ENCODE measurements around the gene ATP8A1.
"Not testable (repeated sequence)": the region's sequence is repeated elsewhere in the genome, so short reads cannot be mapped to it uniquely, and the experiment has no call there.

Gene ATP8A1

DNA sequence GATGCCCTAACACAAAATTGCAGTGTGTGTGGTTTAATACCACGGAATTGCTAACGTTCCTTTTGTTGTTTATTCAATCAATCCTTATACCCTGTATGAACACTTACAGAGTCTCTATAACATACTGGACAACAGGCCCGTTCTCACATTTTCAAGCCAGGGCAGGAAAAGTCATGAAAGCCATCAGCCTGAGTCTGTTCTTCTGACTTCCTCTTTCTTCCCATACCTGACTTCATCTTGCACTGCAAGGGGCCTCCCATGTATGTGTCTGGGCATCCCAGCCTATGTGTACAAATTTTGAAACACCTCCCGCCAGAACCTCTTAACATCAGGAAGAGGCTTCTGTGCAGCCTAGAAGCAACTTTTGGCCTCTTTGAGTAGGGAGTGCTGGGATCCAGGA is 264.5 kb downstream of the ATP8A1 start:
- no peak overlapping the region for H3K27ac ChIP-seq
- TF ChIP-seq, protein P1, sequence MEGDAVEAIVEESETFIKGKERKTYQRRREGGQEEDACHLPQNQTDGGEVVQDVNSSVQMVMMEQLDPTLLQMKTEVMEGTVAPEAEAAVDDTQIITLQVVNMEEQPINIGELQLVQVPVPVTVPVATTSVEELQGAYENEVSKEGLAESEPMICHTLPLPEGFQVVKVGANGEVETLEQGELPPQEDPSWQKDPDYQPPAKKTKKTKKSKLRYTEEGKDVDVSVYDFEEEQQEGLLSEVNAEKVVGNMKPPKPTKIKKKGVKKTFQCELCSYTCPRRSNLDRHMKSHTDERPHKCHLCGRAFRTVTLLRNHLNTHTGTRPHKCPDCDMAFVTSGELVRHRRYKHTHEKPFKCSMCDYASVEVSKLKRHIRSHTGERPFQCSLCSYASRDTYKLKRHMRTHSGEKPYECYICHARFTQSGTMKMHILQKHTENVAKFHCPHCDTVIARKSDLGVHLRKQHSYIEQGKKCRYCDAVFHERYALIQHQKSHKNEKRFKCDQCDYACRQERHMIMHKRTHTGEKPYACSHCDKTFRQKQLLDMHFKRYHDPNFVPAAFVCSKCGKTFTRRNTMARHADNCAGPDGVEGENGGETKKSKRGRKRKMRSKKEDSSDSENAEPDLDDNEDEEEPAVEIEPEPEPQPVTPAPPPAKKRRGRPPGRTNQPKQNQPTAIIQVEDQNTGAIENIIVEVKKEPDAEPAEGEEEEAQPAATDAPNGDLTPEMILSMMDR (conservative IDR thresholded peaks at IDR 0.05) = no peak
- no peak for TF ChIP-seq ZFX (IDR thresholded peaks at IDR 0.05)

DNA sequence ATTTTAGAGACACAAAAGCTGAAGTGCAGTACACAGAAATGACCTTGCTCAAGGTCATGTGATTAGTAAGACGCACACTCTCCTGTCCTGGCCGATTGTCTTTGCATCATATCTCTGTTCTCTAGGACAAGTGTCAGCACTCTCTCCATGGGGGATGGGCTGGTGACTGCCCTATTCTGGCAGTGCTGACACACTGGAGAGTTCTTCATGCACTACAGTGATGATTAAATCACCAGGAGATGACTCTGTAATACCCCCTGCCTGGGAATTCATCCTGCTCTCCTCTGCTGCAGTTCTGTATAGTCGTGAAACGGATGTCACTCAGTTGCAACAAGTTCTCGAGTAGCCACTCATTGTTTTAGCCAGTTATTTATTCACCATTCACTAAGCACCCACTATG is 264.9 kb downstream of the ATP8A1 start:
- TF ChIP-seq ZFX (IDR thresholded peaks at IDR 0.05) = no peak
- TF ChIP-seq, protein P1 (conservative IDR thresholded peaks at IDR 0.05) = no peak
- H3K27ac ChIP-seq = no peak overlapping the region

DNA sequence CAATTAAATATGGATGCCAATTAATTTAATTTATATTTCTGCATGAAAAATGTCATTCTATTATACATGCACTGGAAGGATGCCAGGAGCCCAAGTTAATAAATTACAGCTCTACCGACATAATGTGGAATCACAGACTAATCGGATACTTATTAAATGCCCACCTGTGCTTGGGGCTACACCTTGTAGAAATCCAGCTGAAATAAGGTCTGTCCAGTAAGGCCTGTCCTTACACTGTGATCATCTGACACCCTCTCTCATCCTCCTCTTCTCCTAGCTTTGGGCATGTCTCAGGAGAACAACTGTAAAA is 265.6 kb downstream of the ATP8A1 start:
- H3K27ac ChIP-seq = no peak overlapping the region
- TF ChIP-seq, protein P1 (conservative IDR thresholded peaks at IDR 0.05) = no peak
- TF ChIP-seq ZFX (IDR thresholded peaks at IDR 0.05) = no peak

DNA sequence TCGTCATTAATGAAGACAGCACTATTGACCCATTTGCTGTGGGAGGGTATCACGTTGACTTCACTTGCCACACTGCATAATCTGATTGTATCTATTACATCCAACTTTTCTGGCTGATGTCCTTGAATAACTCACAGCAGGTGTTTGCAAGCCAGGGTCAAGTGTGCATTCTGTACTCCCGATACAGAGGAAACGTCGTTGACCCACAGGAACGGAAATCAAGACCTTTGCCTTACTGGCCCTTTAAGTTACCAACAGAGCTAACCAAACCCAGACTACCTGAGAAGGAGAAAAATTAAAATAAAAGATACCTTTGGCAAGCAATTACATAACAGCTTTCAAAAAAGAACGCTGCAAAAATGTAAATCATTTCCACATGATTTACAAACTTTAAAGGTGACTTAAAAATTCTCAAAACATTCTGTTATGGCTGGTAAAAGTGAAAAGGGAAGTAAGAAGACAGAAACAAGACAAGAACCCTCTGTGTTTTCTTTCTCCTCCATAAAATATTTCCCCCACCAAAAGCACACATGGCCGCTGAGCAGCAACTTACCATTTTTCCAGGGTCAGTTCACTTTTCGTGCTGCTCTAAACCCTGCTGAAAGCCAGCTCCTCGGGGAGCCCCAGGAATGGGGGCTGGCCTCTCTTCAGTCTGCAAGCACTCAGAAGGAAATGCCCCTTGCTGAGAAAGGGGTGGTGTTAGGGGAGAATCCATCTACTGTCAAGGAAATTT is 266.1 kb downstream of the ATP8A1 start:
- no peak overlapping the region for H3K27ac ChIP-seq

DNA sequence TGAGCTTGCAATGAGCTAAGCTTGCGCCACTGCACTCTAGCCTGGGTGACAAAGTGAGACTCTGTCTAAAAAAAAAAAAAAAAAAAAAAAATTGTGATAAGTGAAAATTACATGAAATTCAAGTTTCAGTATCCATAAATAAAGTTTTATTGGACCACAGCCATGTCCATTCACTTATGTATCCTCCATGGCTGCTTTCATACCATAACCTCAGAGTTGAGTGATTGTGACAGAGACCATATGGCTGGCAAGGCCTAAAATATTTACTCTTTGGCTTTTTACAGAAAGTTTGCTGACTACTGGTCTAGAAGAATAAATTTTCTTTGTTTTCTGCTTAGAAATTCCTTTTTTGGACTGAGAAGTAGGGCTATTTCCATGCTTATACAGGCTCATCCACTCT is 271.4 kb downstream of the ATP8A1 start:
- no peak for TF ChIP-seq ZFX (IDR thresholded peaks at IDR 0.05)
- TF ChIP-seq, protein P1 (conservative IDR thresholded peaks at IDR 0.05) = no peak
- H3K27ac ChIP-seq = no peak overlapping the region

More for the DNA sequence above, 266.1 kb downstream of the ATP8A1 start:
- TF ChIP-seq, protein P1 (conservative IDR thresholded peaks at IDR 0.05) = no peak
- no peak for TF ChIP-seq ZFX (IDR thresholded peaks at IDR 0.05)

DNA sequence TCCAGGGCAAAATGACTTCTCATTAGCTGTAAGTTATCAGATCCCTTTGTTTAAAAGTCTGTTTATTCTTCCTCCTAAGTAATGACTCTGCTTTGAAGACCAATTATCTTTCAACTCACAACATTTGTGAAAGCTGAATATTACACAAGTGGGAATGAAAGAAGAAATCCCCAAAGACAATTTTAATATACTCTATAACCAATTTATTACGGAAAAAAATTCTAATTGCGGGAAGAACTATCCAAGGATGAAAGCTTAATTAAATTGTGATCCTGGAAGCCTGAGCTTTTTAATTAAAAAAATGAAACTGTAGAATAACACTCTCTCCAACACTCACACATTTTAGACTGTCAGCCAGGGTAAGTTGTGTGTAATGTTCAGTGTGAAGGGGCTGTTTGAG is 275.2 kb downstream of the ATP8A1 start:
- no peak overlapping the region for H3K27ac ChIP-seq
- TF ChIP-seq, protein P1 (conservative IDR thresholded peaks at IDR 0.05) = no peak
- TF ChIP-seq ZFX (IDR thresholded peaks at IDR 0.05) = no peak

DNA sequence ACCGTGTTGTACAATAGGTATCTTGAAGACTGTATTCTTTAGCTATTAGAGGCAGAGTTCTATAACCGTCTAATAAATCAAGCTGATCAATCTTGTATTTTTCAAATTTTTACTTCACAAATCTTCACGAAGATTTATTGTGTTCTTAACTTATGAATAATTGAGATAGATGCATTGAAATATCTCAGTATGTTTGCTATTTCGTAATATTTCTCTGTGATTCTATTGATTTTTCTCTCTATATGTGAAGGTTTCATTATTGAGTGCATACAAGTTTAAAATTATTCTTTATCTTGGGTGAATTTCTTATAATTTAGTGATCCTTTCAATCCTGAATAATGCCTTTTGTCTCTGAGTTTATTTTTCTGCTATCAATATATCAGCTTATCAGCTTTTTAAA is 279.4 kb downstream of the ATP8A1 start:
- H3K27ac ChIP-seq = no peak overlapping the region
- no peak for TF ChIP-seq ZFX (IDR thresholded peaks at IDR 0.05)
- TF ChIP-seq, protein P1 (conservative IDR thresholded peaks at IDR 0.05) = no peak

DNA sequence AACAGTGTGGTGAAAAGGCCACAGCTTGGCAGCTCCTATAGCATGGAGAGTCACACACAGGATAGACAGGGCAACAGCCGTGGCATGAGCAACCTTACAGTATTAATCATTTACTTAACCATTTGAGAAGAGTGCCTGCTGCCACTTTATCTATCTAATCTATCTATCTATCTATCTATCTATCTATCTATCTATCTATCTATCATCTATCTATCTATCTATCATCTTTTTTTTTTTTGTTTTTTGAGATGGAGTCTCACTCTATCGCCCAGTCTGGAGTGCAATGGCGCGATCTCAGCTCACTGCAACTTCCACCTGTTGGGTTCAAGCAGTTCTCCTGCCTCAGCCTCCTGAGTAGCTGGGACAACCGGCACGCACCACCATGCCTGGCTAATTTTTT is 284.6 kb downstream of the ATP8A1 start:
- H3K27ac ChIP-seq = not testable (repeated sequence)
